HG03025 (cell line): ENCODE results near the gene RAPGEFL1.
A peak's percentile ranks its signal among the peaks of the same experiment; 100 is the strongest.
"Not testable (repeated sequence)": the region's sequence is repeated elsewhere in the genome, so short reads cannot be mapped to it uniquely, and the experiment has no call there.

Experiments used
- ATAC-seq: cut with Tn5 transposase; IDR thresholded peaks from one replicate; pipeline ENCODE4 v1.9.1; 2021; ENCODE audit warnings: mild to moderate bottlenecking, moderate library complexity; ENCODE audit not compliant: unreplicated experiment, low FRiP score

The RAPGEFL1 gene, protein sequence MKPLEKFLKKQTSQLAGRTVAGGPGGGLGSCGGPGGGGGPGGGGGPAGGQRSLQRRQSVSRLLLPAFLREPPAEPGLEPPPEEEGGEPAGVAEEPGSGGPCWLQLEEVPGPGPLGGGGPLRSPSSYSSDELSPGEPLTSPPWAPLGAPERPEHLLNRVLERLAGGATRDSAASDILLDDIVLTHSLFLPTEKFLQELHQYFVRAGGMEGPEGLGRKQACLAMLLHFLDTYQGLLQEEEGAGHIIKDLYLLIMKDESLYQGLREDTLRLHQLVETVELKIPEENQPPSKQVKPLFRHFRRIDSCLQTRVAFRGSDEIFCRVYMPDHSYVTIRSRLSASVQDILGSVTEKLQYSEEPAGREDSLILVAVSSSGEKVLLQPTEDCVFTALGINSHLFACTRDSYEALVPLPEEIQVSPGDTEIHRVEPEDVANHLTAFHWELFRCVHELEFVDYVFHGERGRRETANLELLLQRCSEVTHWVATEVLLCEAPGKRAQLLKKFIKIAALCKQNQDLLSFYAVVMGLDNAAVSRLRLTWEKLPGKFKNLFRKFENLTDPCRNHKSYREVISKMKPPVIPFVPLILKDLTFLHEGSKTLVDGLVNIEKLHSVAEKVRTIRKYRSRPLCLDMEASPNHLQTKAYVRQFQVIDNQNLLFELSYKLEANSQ

GRCh38 chr17:40177275-40177874, at the start of gene RAPGEFL1:
Gene RAPGEFL1 (plus strand): TSS chr17:40177470. CDS start chr17:40177862, 392 bp downstream.
- no peak for ATAC-seq

- no peak for ATAC-seq
Observed at GRCh38 chr17:40129498-40129897, 47.8 kb upstream of the RAPGEFL1 start.

GRCh38 chr17:40130352-40131042, 46.8 kb upstream of the RAPGEFL1 start:
- ATAC-seq, result no peak

DNA sequence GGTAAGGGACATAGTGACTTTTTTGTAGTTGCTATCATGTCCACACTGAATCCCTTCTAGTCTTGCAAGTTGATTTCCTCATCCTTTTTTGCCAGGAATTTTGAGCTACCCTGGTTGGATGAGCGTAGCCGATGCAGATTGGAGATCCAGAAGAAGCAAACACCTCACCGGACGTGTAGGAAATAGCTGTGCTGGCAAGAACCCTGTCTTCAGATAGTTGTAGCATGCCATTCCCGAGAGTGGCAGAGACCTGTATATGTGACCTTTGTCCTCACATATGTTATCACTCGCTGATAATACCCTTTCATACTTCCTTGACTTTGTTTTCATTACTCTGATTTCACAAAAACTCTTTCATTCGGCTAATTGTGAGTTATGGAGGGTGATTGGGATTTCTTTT, 43.1 kb upstream of the RAPGEFL1 start:
- no peak for ATAC-seq

DNA sequence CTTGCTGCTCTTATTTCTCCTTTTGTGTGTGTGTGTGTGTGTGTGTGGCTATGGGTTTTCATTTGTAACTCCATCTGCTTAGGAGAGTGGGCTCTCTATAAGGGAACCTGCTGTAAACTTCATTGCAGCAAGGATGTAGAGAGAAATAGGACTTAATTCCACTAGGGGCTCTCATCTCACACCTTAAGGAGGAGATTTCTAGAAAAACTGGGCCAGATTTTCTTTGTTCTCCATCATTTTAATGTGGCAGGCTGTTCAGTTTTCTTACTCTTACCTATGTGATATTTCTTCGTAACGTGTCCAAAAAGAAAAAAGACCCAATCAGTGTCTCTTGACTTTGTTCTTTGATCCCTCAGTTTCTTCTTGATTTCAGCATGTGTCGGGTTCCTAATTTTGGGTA, 41.5 kb upstream of the RAPGEFL1 start:
- no peak for ATAC-seq

DNA sequence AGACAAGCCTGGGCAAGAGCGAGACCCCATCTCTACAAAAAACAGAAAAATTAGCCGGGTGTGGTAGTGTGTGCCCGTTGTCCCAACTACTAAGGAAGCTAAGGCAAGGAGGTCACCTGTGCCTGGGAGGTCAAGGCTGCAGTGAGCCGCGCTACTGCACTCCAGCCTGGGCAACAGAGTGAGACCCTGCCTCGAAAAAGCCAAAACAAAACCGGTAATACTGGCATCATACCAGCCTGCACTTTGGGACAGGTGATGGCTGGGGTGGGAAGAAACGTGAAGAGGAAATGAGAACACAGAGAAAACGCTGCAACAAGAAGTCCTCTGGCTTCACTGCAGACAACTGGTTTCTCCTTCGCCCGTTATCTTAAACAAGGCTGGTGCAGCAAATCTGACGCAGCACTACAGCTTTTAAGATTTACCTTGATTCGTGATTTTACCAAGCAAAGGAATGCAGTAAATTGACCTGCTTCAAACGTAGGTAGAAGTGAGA, 37.7 kb upstream of the RAPGEFL1 start:
- ATAC-seq, result peak; percentile 11

DNA sequence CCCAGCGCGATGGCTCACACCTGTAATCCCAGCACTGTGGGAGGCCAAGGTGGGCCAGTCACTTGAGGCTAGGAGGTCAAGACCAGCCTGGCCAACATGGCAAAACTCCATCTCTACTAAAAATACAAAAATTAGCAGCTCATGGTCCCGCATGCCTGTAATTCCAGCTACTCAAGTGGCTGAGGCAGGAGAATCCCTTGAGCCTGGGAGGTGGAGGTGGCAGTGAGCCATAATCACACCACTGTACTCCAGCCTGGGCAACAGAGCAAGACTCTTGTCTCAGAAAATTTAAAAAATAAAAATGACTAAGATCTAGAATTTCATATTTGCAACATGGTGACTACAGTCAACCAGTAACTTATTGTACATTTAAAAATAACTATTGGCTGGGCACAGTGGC, 34.1 kb upstream of the RAPGEFL1 start:
- ATAC-seq, result not testable (repeated sequence)

DNA sequence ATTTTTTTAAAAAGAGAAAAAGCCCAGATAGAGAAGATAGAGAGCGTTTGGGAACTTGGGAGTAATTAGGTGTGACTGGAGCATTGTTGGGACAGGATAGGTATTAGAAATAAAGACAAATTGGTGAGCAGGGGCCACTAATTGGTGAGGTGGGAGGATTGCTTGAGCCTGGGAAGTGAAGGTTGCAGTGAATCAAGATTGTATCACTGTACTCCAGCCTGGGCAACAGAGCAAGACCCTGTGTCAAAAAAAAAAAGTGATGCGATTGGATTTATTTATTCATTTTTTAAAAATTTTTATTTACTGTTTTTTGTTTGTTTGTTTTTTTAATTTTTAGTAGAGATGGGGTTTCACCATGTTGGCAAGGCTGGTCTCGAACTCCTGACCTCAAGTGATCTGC, 31.8 kb upstream of the RAPGEFL1 start:
- no peak for ATAC-seq

DNA sequence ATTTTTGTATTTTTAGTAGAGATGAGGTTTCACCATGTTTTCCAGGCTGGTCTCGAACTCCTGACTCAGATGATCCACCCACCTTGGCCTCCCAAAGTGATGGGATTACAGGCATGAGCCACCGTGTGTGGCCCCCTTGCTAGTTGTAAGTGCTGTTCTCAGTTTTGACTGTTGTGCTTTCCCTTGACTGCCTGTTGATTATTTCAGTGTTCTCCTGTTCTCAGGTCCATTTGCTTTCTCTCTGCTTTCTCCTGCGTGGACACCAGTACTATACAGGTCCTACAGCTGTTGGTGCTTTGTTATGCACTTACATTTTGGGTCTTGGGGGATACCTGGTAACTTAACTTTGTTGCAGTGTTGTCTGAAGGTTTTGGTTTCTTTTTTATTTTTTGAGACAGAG, 28.7 kb upstream of the RAPGEFL1 start:
- no peak for ATAC-seq

DNA sequence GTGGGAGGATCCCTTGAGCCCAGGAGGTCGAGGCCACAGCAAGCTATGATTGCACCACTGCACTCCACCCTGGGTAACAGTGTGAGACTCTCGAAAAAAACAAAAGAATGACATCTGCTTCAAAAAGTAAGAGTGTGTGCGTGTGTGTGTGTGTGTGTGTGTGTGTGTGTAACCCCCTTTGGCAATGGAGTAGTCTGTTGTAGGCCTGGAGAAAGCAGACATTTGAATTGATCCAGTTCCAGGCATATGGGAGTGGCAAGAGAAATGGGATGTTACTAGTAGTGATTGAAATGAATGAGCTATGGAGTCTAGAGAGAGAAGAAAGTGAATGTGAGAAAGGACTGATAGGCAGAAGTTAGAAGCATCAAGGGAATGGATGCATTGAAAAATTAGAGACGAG, 27.0 kb upstream of the RAPGEFL1 start:
- ATAC-seq, result no peak

- no peak for ATAC-seq
Observed at GRCh38 chr17:40151414-40151963, 25.8 kb upstream of the RAPGEFL1 start.

DNA sequence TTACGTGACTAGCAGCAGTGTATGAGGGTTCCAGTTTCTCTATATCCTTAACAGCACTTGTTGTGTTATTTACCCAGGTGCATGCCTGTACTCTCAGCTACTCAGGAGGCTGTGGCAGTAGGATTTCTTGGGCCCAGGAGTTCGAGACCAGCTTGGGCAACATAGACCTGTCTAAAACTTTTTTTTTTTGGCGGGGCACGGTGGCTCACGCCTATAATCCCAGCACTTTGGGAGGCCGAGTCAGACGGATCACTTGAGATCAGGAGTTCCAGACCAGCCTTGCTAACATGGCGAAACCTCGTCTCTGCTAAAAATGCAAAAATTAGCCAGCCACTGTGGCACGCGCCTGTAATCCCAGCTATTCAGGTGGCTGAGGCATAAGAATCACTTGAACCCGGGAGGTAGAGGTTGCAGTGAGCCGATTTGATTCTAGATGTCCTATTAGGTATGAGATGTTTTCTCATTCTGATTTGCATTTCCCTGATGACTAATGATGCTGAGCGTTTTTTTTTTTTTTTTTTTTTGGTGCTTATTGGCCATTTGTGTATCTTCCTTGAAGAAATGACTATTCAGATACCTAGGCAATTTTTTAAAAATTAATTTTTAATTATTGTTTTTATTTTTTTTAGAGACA, 23.6 kb upstream of the RAPGEFL1 start:
- no peak for ATAC-seq

DNA sequence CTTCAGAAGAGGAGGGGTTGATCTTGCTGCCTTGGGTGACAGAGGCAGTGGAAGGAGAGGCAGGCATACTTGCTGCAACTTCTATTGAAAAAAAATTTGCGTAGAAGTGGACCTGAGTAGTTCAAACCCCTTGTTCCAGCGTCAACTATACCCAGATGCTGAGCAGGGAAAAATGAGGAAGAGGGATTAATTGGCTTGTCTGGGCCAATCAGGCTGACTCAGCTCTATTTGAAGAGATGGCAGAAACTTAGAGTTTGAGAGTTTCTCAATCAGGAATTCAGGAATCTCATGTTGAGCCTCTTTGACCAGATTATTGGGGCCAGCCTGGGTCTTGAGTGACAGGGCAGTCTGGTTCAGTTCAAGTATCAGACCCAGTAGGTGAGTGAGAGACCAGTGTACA, 19.3 kb upstream of the RAPGEFL1 start:
- no peak for ATAC-seq

GRCh38 chr17:40158438-40159013, 18.7 kb upstream of the RAPGEFL1 start:
- ATAC-seq, result no peak

DNA sequence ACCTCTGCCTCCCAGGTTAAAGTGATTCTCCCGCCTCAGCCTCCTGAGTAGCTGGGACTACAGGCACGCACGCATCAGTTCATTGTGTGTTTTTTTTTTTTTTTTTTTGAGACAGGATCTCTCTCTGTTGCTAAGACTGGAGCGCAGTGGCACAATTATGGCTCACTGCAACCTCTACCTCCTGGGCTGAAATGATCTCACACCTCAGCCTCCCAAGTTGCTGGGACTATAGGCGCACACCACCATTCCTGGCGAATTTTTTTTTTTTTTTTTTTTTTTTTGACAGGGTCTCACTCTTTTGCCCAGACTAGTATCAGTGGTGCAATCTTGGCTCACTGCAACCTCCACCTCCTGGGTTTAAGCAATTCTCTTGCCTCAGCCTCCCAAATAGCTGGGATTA, 17.8 kb upstream of the RAPGEFL1 start:
- no peak for ATAC-seq

- ATAC-seq, result no peak
Observed at GRCh38 chr17:40167685-40168261, 9.5 kb upstream of the RAPGEFL1 start.

GRCh38 chr17:40168262-40168832, 8.9 kb upstream of the RAPGEFL1 start:
- no peak for ATAC-seq

GRCh38 chr17:40170325-40170724, 6.9 kb upstream of the RAPGEFL1 start:
- ATAC-seq, result no peak

GRCh38 chr17:40171750-40172149, 5.5 kb upstream of the RAPGEFL1 start:
- ATAC-seq, result no peak
